COLO829 (cell line): ENCODE measurements around the gene PRR33.

ENCODE experiments used
- DNase-seq: peaks from one replicate; pipeline ENCODE4 v3.0.0; 2012; ENCODE audit warnings: low spot score

Gene PRR33

DNA sequence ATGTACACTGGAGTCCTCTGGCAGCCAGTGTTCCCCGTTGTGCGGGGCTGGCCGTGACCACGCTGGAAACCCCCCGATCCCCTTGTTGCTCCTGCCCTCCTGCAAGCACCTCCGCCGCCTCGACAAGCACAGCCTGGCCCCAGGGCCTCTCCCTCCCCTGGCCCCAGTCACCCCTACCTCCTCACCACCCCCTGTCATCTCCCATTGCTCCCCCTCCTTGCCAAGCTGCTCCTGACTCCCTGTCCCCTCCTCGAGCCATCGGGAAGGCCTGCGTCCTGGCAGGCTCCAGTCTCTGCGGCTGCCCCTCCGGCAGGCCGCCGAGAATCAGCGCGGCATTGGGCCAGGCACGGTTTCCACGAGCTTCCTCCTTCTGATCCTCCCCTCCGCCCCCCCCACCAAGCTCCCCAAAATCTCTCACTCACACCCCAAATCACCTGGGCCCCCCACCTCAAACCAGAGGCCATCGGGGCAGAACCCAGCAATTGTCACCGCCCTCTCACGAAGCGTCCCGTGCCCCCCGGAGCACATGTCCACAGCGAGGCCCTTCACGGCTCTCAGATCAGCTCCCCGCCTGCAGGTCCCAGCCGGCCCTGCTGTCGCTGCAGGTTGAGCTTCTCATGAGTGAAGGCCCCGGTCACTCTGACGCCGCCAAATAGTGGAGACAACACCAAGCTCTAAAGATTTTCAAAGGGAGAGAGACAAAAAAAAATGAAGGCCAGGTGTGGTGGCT lies 44.5 kb downstream of the PRR33 start:
- no peak for DNase-seq

DNA sequence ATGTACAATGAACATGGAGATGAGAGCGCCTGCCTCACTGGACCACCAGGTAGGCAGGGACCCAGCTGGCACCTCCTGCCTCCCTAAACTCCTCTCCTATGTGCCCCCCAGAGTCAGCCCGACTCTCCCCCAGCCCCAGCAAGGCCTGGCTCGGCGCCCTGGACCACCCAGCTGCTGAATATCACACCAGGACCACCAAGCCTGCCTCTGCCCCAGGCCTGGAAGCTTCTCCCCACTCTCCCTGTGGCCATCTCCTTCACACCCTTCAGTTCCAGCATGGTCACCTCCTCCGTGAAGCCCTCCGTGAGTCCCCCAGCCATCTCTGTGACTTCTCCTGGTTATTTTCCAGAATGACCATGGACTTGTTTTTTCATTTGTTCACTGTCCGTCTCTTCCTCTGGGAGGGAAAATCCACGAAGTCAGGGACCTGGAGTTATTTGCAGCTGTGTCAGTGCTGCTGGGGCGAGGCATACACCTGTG lies 45.2 kb downstream of the PRR33 start:
- no peak for DNase-seq

DNA sequence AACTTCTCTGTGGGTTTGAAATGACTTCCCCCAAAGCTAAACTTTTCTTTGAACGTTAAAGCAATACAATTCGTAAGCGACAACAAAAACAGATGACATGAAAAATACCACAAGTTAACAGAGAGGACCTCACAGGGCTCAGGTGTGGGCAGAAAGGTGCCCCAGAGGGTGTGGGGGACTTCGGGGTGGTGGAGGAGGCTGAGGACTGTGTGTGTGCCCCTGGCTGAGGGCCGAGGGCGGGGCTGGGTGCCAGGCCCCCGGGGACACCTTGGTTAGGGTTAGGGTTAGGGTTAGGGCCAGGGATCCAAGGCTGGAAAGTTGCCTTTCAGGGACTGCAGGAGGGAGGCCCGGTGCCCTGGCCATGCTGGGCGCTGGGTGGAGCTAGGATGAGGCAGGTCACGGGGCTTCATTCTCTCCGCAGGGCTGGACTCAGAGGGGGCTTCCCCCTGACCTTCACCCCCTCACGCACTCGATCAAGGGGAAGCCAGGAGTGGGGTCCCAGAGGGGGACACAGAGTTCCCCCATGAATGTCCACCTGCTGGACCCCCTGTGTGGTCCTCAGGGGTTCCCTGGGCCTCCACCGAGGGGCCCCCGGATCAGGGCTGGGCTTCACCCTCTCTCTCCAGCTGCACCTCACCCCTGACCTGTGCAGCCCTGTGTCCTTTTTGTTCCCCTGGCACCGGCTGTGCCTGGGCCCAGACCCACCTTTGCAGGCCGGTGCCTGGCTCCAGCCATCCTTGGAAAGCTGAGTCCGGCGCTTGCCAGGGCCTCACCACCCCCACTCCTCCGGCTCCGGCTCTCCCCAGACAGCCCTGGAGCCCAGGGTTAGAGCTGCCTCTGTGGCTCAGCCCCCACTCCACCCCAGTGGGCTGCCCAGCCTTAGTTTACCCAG lies 45.9 kb downstream of the PRR33 start:
- no peak for DNase-seq

DNA sequence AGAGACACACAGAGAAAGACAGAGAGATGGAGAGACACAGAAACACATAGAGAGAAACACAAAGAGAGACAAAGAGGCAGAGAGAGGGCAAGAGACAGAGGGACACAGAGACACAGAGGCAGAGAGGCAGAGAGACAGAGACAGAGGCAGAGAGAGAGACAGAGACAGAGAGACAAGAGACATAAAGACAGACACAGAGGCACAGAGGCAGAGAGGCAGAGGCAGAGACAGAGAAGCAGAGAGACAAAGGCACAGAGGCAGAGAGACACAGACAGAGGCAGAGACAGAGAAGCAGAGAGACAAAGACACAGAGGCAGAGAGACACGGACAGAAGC lies 46.6 kb downstream of the PRR33 start:
- DNase-seq = no peak

DNA sequence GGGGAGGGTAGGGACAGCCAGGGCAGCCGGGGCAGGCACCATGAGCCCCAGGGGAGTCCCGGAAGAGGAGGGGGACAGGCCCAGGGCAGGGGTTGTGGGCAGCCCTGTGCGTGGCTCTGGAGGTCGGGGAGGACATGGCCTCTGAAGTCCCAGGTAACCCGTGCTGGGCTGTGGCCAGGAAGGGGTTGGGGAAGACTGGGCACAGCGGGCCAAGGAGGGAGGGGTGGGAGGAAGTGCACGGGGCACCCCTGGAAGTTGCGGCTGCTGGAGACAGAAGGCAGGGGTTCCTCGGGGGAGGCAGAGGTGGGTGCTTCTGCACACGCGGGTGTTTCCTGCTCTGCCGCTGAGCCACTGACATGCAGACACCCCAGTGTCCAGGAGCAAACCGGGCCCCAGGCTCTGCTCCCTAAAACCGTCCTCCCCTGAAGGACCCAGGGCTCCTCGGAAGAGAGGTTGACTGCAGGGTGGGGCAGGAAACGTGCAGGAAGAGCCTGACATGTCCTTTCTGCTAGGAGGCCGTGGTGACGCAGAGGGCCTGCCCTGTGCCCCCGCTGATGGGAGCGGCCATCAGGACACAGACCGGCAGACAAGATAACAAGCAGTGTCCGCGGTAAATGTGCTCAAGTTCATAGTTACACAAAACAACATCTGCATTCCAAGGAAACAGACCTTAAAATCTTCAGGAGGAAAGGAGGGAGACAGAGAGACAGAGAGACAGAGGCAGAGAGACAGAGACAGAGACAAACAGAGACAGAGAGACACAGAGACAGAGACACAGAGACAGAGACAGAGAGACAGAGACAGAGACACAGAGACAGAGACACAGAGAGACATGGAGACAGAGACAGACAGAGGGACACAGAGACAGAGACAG lies 47.2 kb downstream of the PRR33 start:
- no peak for DNase-seq

DNA sequence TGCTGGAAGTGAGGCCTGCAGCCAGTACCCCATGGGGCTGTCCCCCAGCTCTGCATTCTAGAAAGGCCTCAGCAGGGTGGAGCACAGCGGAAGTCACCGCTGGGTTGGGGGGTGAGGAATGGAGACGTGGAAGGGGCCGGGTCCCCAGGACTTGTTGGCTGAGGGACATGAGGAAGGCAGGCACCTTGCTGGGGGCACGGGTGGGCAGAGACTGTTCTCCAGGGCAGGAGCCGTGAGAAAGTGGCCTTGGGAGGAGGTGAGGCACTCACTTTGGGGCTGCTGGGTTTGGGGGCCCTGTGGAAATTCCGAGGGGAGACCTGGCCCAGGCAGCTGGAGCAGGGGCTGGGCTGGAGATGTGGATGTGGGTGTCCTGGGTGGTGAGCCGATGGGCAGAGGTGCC lies 47.9 kb downstream of the PRR33 start:
- no peak for DNase-seq

DNA sequence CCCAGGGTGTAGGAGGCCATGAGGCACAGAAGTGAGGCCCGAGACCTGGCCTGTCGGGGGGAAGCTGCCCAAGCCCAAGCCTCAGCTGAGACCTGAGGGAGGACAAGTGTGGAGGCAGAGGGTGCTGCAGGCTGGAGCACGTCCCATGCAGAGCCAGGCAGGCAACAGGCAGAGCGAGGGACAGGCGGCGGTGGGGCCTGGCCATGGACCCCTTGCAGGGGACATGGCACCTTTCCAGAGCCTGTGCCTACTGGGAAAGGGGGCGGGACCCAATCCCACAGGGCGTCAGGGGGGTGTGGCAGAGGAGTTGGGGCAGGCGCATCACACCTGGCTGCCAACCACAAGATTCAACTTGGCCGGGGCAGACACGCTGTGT lies 48.6 kb downstream of the PRR33 start:
- DNase-seq = no peak

DNA sequence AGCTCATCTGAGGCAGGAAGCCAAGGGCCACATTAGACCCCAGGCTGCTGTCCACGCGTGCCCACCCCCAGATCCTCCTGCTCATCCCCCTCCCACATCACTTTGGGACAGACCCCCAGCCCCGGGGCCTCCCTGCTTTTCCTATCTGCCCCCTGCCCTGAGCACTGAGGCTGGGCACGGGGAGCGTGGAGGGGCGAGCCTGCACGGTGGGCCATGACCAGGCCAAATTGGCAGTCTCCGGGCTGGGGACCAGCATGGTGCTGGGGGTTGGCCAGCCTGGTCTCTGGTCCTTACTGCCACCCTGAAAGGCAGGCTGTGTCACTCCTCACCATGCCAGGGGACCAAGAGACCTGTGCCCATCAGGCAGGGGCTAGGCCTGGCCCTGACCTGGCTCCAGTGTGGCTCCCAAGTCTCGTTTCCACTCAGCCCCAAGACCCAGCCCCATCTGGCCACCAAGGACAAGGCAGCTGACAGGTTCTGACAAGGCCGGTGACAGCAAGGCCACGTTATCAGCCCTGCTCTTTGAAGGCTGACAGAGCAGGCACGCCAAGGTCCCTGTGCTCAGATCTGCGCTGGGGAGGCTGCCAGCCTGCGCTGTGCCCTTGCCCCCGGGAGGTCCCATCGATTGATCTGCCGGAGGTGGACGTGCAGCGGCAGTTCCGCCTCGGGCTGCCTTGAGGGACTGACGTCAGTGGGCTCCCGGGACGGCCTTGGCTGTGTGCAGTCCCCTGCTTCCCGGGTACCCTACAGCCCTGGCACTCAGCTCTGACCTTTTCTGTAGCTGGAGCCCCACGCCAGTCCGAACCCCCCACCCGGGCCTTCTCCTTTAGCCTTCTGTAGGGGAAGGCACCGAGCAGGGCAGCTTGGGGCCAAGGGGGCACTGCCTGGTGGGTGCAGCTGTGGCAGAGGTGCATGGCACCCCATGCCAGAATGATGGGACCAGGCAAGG lies 49.3 kb downstream of the PRR33 start:
- DNase-seq = no peak

DNA sequence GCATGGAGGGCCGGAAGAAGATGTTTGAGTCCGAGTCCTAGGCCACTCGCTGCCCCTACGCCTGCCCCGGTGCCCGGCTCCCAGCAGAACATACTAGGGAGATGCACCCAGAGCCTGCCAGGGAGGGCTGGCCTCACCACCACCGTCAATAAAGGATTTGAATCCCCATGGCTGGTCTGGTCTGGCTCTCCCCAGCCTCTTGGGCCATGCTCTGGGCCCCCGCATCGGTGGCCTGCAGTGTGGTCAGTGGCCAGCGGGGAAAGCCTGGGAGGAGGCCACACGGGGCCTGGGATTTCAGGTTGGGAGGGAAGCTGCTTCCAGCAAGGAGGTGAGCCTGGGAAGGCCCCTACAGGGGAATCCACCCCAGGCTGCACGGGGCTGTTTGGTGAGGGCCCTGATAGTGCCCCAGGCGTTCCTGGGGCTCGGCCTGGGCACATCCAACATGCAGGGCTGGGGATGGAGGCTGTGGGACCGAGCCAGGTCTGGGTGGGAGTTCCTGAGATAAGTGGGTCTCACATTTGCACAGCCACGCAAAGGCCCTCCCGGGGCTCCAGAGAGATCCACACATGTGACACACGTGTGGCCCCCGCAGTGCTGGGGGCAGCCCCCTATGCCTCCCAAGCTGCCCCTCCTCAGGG lies 50.1 kb downstream of the PRR33 start:
- DNase-seq = no peak

DNA sequence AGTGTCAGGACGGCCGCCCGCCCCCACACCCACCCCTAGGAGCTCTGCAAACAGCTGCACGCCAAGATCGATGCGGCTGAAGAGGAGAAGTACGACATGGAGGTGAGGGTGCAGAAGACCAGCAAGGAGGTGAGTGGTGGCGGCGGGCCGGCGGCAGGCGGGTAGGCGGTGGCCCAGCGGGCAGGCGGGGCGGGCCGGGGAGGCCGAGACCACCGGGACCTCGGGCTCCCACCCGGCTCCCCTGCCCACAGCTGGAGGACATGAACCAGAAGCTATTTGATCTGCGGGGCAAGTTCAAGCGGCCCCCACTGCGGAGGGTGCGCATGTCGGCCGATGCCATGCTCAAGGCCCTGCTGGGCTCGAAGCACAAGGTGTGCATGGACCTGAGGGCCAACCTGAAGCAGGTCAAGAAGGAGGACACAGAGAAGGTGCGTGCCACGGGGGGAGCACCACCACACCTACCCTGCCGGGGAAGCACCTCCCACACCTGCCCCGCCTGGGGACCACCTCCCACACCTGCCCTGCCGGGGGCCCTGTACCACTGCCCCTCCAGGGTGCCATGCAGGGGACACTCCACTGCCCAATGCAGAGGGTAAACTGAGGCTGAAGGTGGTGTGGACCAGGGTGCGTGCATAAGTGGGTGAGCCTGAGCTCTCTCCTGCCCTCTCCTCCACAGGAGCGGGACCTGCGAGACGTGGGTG lies 50.8 kb downstream of the PRR33 start:
- no peak for DNase-seq

DNA sequence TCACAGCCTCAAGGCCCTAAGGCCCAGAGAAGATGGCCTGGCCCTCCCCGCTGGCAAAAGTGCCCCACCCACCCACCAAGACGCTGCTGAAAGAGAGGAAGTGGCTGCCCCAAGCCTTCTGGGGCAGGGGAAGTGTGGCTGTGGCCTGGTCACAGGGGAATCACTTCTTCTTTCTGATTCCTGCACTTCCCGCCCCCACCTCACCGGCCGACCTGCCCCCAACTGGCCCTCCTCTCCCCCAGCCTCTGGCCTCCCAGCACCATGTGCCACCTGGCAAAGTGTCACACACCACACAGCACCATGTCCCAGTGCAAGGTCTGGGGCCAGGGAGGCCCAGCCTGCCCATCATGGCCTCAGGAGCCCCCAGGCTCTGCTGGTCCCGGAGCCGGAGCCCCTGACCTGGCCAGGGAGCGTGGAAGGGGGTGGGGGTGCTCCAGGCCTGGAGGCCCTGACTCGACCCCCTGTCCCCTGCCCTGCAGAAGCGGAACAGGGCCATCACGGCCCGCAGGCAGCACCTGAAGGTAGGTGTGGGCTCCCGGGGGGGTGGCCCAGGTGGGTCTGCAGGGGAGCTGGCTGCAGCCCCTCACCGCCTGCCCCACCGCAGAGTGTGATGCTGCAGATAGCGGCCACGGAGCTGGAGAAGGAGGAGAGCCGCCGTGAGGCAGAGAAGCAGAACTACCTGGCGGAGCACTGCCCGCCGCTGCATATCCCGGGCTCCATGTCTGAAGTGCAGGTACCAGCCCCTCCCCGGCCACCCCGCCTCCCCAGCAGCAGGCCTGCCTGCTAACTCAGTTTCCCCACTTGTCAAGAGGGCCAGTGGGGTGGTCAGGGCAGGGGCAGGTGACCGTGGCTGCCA lies 51.5 kb downstream of the PRR33 start:
- no peak for DNase-seq

DNA sequence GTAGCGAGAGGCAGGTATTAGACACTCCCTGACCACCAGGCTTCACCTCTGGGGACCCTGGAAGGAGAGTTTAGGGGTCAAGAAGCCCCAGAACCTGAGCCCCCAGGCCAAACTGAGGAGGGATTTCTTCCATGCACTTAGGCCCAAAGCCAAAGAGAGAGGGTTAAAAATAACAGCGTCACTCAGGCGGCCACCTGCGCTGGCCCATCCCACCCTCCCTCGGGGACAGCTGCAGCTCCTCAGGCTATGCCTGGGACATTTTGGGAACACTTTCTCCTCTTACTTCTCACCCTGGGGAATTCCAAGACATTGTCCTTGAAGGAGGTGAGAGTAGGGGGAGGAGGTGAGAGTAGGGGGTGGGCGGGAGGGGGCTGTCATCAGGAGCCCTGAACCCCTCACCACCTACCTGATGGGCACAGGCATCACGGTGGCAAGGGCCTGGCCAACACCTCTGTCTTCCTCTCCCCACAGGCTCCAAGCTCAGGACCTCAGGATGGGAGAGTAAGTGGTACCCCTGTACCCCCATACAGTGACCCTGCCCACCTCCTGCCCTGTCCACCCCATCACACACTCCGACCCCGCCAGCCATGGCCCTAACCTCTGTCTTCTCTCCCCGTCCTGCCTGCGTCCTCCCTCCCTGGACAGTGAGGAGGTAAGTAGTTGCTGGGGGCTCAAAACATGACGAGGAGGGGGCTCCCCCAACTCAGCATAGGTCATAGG lies 52.3 kb downstream of the PRR33 start:
- DNase-seq = no peak

DNA sequence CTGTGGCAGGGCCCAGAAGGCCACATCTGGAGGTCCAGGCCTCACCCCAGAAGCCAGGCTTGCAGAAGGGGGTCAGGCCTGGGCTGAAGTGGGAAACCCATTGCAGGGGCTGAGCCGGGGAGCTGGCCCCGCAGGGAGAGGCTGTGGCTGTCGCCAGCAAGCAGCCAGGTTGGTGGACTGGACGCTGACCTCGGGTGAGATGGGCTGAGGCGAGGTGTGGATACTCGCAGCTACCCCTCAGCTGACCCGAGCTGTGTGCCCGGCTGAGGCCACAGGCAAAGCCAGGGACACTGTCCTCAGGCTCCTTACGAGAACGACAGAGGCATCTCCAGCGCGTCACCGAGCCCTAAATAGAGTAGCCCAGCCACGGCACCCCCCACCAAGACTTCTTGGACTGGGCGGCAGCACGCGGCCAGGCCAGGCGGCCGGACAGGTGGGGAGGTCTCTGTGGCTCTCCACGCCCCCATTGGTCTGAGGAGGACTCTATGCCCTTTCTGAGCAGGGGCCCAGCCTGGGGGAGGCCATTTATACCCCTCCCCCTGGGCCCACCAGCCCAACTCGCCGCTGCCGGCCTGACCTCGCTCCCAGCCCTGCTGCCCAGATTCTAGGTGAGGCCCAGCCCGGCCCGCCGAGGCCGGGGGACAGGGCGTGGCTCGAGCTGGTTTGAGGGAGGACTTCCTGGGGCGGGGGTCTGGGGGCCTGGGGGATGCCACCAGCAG lies 53.1 kb downstream of the PRR33 start, which contains the start of gene TNNI2:
TNNI2 (plus strand) TSS at position 556 of the 719 bp plus-strand sequence. CDS start 716 bp downstream, outside the sequence.
- no peak for DNase-seq
